GM12865 (cell line): ENCODE results near the gene FAM72D.
"Not testable (repeated sequence)": the region's sequence is repeated elsewhere in the genome, so short reads cannot be mapped to it uniquely, and the experiment has no call there.

Experiments
- DNase-seq: peaks from one replicate; pipeline ENCODE4 v3.0.0; 2010; ENCODE audit warnings: low read depth
- H3K4me3 ChIP-seq: 2 replicates; pipeline ENCODE4 v1.5.1; 2011; ENCODE audit warnings: mild to moderate bottlenecking, low read depth, low read length, control low read depth

Gene FAM72D

GRCh38 chr1:145080193-145080592, 15.6 kb upstream of the FAM72D start:
- DNase-seq, H3K4me3 ChIP-seq: not testable (repeated sequence)

GRCh38 chr1:145082483-145083255, 13.1 kb upstream of the FAM72D start:
- DNase-seq, H3K4me3 ChIP-seq: not testable (repeated sequence)

- peak overlapping the region; percentile 26; the same call in 1 of the 2 replicates for H3K4me3 ChIP-seq
- DNase-seq: peak; percentile 0
These were observed 2.1 kb upstream of the FAM72D start for GRCh38 chr1:145093517-145094149.

GRCh38 chr1:145094655-145095211, 1.0 kb upstream of the FAM72D start:
- H3K4me3 ChIP-seq: peak overlapping the region; percentile 46
- DNase-seq: not testable (repeated sequence)

GRCh38 chr1:145101725-145102124, 6.0 kb downstream of the FAM72D start:
- H3K4me3 ChIP-seq, DNase-seq: not testable (repeated sequence)

GRCh38 chr1:145103294-145103693, 7.5 kb downstream of the FAM72D start:
- DNase-seq: not testable (repeated sequence)

GRCh38 chr1:145111674-145112073, 15.9 kb downstream of the FAM72D start:
- not testable (repeated sequence) for H3K4me3 ChIP-seq, DNase-seq

More at GRCh38 chr1:145103294-145103693, 7.5 kb downstream of the FAM72D start:
- not testable (repeated sequence) for H3K4me3 ChIP-seq

- not testable (repeated sequence) for H3K4me3 ChIP-seq, DNase-seq
These were observed 16.9 kb downstream of the FAM72D start for GRCh38 chr1:145112703-145113102.

GRCh38 chr1:145114560-145115057, 18.8 kb downstream of the FAM72D start:
- not testable (repeated sequence) for H3K4me3 ChIP-seq, DNase-seq

GRCh38 chr1:145115587-145116493, 20.1 kb downstream of the FAM72D start:
- not testable (repeated sequence) for H3K4me3 ChIP-seq, DNase-seq

GRCh38 chr1:145119842-145120241, 24.1 kb downstream of the FAM72D start:
- not testable (repeated sequence) for H3K4me3 ChIP-seq, DNase-seq

GRCh38 chr1:145122344-145123061, 26.7 kb downstream of the FAM72D start:
- DNase-seq, H3K4me3 ChIP-seq: not testable (repeated sequence)

GRCh38 chr1:145123062-145123395, 27.3 kb downstream of the FAM72D start:
- not testable (repeated sequence) for DNase-seq, H3K4me3 ChIP-seq

GRCh38 chr1:145123992-145124641, 28.3 kb downstream of the FAM72D start:
- not testable (repeated sequence) for H3K4me3 ChIP-seq, DNase-seq

GRCh38 chr1:145125112-145125511, 29.3 kb downstream of the FAM72D start:
- DNase-seq, H3K4me3 ChIP-seq: not testable (repeated sequence)

GRCh38 chr1:145127144-145127543, 31.4 kb downstream of the FAM72D start:
- not testable (repeated sequence) for H3K4me3 ChIP-seq, DNase-seq

GRCh38 chr1:145128697-145129469, 33.1 kb downstream of the FAM72D start:
- H3K4me3 ChIP-seq: not testable (repeated sequence)
- peak; percentile 0 for DNase-seq
